ENCODE results near the gene LCNL1.

The LCNL1 gene

DNA sequence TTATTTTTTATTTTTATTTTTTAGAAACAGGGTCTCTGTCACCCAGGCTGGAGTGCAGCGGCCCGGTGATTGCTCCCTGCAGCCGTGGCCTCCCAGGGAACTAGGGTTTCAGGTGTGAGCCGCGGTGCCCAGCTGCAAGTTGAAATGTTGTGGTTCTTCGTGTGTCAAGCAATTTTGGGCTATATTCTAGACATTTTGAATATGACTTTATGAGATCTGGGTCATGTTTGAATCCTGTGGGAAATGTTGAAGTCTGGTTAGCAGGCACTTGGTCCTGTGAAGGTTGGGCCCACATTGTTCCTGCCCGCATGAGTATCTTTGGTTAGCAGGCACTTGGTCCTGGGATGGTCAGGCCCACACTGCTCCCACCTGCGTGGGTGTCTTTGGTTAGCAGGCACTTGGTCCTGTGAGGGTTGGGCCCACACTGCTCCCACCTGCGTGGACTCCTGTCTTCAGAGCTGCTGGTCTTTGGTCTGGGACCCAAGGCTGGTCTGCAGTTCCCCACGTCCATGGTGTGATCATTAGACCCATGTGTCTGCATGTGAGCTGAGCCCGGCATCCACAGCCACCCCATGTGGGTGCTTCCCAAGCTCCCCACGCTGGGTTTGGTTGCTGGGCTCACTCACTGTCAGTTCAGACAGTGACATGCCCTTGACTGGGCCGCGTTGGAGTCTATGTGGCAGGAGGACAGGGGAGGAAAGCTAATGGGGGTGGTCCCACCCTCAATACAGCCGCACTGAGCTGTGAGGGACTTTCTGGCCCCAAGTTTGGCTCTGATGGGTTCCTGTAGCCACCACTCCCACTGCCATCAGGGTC lies 45.4 kb upstream of the LCNL1 start:
- H3K27ac ChIP-seq (ENCODE audit: poor library complexity, severe bottlenecking), result no peak overlapping the region
- H3K36me3 ChIP-seq (ENCODE audit: low read depth), result peaks cover 30% of the 10 kb centered on the region
- no peaks in the 10 kb centered on the region for H3K27me3 ChIP-seq (ENCODE audit: insufficient read depth, poor library complexity, severe bottlenecking)
- no peaks in the 10 kb centered on the region for H3K9me3 ChIP-seq (ENCODE audit: severe bottlenecking)
- H3K4me3 ChIP-seq (ENCODE audit: severe bottlenecking), result no peak overlapping the region
- no peak; the same call in 2 of the 3 replicates for ATAC-seq (ENCODE audit: low read depth)
- no peaks in the 10 kb centered on the region for H3K4me1 ChIP-seq (ENCODE audit: insufficient read depth, poor library complexity, severe bottlenecking)
- DNase-seq (ENCODE audit: low spot score), result no peak
- TF ChIP-seq, protein P1, sequence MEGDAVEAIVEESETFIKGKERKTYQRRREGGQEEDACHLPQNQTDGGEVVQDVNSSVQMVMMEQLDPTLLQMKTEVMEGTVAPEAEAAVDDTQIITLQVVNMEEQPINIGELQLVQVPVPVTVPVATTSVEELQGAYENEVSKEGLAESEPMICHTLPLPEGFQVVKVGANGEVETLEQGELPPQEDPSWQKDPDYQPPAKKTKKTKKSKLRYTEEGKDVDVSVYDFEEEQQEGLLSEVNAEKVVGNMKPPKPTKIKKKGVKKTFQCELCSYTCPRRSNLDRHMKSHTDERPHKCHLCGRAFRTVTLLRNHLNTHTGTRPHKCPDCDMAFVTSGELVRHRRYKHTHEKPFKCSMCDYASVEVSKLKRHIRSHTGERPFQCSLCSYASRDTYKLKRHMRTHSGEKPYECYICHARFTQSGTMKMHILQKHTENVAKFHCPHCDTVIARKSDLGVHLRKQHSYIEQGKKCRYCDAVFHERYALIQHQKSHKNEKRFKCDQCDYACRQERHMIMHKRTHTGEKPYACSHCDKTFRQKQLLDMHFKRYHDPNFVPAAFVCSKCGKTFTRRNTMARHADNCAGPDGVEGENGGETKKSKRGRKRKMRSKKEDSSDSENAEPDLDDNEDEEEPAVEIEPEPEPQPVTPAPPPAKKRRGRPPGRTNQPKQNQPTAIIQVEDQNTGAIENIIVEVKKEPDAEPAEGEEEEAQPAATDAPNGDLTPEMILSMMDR (IDR thresholded peaks at IDR 0.05; ENCODE audit: poor library complexity, severe bottlenecking), result no peak

DNA sequence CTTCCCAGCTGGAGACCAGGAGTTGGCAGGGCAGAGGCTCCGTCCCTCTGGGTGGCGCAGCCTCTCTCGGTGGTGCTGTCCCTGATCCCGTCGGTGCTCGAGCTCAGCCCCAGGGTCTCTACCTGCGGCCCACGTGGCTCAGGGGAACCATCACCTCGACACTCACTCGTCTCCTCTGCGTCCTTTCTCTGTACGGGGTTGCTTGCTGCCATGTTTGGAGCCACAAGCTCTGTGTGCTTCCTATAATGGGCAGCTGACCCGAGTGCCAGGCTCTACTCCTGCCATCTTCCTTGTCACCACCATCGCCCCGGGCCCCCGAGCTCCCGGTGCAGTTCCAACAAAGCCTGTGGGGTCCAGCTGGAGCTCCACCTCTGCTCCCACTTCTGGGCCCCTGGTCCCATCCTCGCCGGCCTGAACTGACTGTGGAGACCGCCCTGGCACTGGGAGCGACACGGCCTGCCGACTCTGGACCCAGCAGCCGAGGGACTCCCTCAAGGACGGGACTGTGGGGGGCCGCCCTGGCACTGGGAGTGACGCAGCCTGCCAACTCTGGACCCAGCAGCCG lies 43.3 kb upstream of the LCNL1 start:
- ATAC-seq (ENCODE audit: low read depth) (no peak), DNase-seq (ENCODE audit: low spot score) (no peak)
- H3K36me3 ChIP-seq (ENCODE audit: low read depth), result peaks cover 31% of the 10 kb centered on the region
- H3K4me1 ChIP-seq (ENCODE audit: insufficient read depth, poor library complexity, severe bottlenecking), result no peaks in the 10 kb centered on the region
- no peak overlapping the region for H3K27ac ChIP-seq (ENCODE audit: poor library complexity, severe bottlenecking)
- H3K9me3 ChIP-seq (ENCODE audit: severe bottlenecking), result no peaks in the 10 kb centered on the region
- H3K4me3 ChIP-seq (ENCODE audit: severe bottlenecking), result no peak overlapping the region
- TF ChIP-seq, protein P1 (IDR thresholded peaks at IDR 0.05; ENCODE audit: poor library complexity, severe bottlenecking), result no peak
- no peaks in the 10 kb centered on the region for H3K27me3 ChIP-seq (ENCODE audit: insufficient read depth, poor library complexity, severe bottlenecking)

DNA sequence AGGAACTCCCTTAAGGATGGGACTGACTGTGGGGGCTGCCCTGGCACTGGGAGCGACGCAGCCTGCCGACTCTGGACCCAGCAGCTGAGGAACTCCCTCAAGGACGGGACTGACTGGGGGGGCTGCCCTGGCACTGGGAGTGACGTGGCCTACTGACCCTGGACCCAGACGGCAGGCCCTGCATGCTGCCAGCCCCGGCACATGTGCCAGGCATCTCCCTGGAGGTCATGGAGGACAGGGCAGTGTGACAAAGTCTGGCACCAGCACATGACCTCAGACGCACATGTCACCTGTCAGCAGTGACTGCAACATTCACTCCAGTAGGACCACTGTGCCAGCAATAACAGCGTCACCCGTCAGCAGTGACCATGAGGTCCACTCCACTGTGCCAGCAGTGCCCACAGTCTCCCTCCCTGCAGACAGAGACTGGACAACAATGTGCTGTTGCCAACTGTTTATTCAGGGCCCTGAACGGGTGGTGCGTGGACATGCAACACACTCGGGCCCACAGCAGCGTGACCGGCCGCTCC lies 42.7 kb upstream of the LCNL1 start:
- peaks cover 3% of the 10 kb centered on the region for H3K4me1 ChIP-seq (ENCODE audit: insufficient read depth, poor library complexity, severe bottlenecking)
- no peaks in the 10 kb centered on the region for H3K27me3 ChIP-seq (ENCODE audit: insufficient read depth, poor library complexity, severe bottlenecking)
- DNase-seq (ENCODE audit: low spot score) (no peak), ATAC-seq (ENCODE audit: low read depth) (no peak)
- peaks cover 31% of the 10 kb centered on the region for H3K36me3 ChIP-seq (ENCODE audit: low read depth)
- TF ChIP-seq, protein P1 (IDR thresholded peaks at IDR 0.05; ENCODE audit: poor library complexity, severe bottlenecking), result no peak
- H3K4me3 ChIP-seq (ENCODE audit: severe bottlenecking), result no peak overlapping the region
- H3K9me3 ChIP-seq (ENCODE audit: severe bottlenecking), result no peaks in the 10 kb centered on the region
- no peak overlapping the region for H3K27ac ChIP-seq (ENCODE audit: poor library complexity, severe bottlenecking)

DNA sequence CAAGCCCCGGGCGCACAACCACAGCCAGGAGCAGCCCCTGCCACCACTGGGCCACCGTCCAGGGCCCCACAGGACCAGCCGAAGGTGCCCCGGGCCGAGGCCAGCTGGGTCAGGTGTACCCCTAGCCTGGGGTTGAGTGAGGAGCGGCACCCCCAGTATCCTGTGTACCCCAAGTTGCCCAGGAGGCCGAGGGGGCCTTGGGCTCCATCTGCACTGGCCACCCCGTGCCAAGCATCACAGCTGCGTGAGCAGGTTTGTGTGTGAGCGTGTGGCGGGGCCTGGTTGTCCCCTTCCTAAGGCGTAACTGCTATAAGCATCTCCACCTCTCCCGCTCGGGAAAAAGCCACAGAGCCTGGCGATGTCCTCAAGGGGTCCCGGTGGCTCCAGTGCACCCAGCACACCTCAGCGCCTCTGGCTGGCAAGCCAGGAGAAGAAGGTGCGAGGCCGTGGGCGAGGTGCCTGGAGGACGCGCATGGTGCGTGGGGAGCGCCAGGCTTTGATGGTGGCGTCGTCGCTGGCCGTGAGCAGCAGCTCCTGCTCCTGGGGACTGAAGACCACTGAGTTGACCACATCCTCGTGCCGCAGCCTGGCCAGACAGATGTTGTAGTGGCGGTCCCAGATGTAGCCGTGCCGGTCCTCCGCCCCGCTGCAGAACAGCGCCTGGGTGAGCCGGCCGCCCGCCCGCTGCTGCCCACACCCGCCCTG lies 42.1 kb upstream of the LCNL1 start:
- TF ChIP-seq, protein P1 (IDR thresholded peaks at IDR 0.05; ENCODE audit: poor library complexity, severe bottlenecking), result no peak
- no peak overlapping the region for H3K27ac ChIP-seq (ENCODE audit: poor library complexity, severe bottlenecking)
- H3K9me3 ChIP-seq (ENCODE audit: severe bottlenecking), result no peaks in the 10 kb centered on the region
- DNase-seq (ENCODE audit: low spot score) (peak; percentile 62), ATAC-seq (ENCODE audit: low read depth) (no peak)
- H3K27me3 ChIP-seq (ENCODE audit: insufficient read depth, poor library complexity, severe bottlenecking), result no peaks in the 10 kb centered on the region
- H3K4me3 ChIP-seq (ENCODE audit: severe bottlenecking), result no peak overlapping the region
- peaks cover 31% of the 10 kb centered on the region for H3K36me3 ChIP-seq (ENCODE audit: low read depth)
- peaks cover 3% of the 10 kb centered on the region for H3K4me1 ChIP-seq (ENCODE audit: insufficient read depth, poor library complexity, severe bottlenecking)

Measured in RWPE2 (cell line).